Trophoblast cell (in vitro differentiated cells and primary cell): ENCODE results near the gene SERPINC1.

Experiments
- DNase-seq, 2 donors: peaks; one replicate each; pipeline ENCODE4 v3.0.0-alpha.2; 2016
- H2AFZ ChIP-seq: 2 replicates; pipeline ENCODE4 v1.6.1; 2013; ENCODE audit warnings: low read length, moderate library complexity, mild to moderate bottlenecking; ENCODE audit not compliant: insufficient read depth, poor library complexity
- H2AK5ac ChIP-seq: 2 replicates; pipeline ENCODE4 v1.6.1; 2013; ENCODE audit warnings: mild to moderate bottlenecking, low read length
- H2BK120ac ChIP-seq: 2 replicates; pipeline ENCODE4 v1.6.1; 2013; ENCODE audit warnings: low read length, mild to moderate bottlenecking, moderate library complexity; ENCODE audit not compliant: insufficient read depth, poor library complexity
- H2BK12ac ChIP-seq: 2 replicates; pipeline ENCODE4 v1.6.1; 2013; ENCODE audit warnings: mild to moderate bottlenecking, low read length, moderate library complexity
- H2BK5ac ChIP-seq: 2 replicates; pipeline ENCODE4 v1.6.1; 2013; ENCODE audit warnings: low read length, low read depth, moderate library complexity, mild to moderate bottlenecking; ENCODE audit not compliant: poor library complexity
- H3K14ac ChIP-seq: 2 replicates; pipeline ENCODE4 v1.6.1; 2013; ENCODE audit warnings: mild to moderate bottlenecking, low read length
- H3K18ac ChIP-seq: 2 replicates; pipeline ENCODE4 v1.6.1; 2013; ENCODE audit warnings: mild to moderate bottlenecking, low read length
- H3K23ac ChIP-seq: 2 replicates; pipeline ENCODE4 v1.6.1; 2013; ENCODE audit warnings: low read length
- H3K27ac ChIP-seq: 2 replicates; pipeline ENCODE4 v1.5.1; 2013; ENCODE audit warnings: low read depth, mild to moderate bottlenecking, inconsistent platforms, low read length, moderate library complexity
- H3K27me3 ChIP-seq: 2 replicates; pipeline ENCODE4 v1.6.1; 2013; ENCODE audit warnings: inconsistent platforms, mild to moderate bottlenecking, low read length, moderate library complexity; ENCODE audit not compliant: insufficient read depth
- H3K36me3 ChIP-seq, 2 experiments: 1 replicate in 1 of 2; 2 replicates in 1 of 2; pipeline ENCODE4 v1.6.1; 2013; ENCODE audit warnings: low read length in 2 of 2, mild to moderate bottlenecking in 2 of 2, moderate library complexity in 1 of 2; ENCODE audit not compliant: insufficient read depth in 2 of 2, control insufficient read depth in 1 of 2
- H3K4ac ChIP-seq: 2 replicates; pipeline ENCODE4 v1.6.1; 2013; ENCODE audit warnings: low read depth, mild to moderate bottlenecking, low read length, moderate library complexity
- H3K4me1 ChIP-seq, 2 experiments: 1 replicate in 1 of 2; 2 replicates in 1 of 2; pipeline ENCODE4 v1.6.1; 2013; ENCODE audit warnings: low read length in 2 of 2, mild to moderate bottlenecking in 2 of 2, moderate library complexity in 1 of 2; ENCODE audit not compliant: insufficient read depth in 2 of 2, control insufficient read depth in 1 of 2
- H3K4me2 ChIP-seq: 2 replicates; pipeline ENCODE4 v1.6.1; 2013; ENCODE audit warnings: inconsistent platforms, mild to moderate bottlenecking, low read length, moderate library complexity
- H3K4me3 ChIP-seq: 2 replicates; pipeline ENCODE4 v1.5.1; 2013; ENCODE audit warnings: mild to moderate bottlenecking, low read depth, low read length, inconsistent platforms
- H3K79me1 ChIP-seq: one replicate; pipeline ENCODE4 v1.6.1; 2013; ENCODE audit warnings: low read length
- H3K79me2 ChIP-seq: 2 replicates; pipeline ENCODE4 v1.6.1; 2013; ENCODE audit warnings: low read length, mild to moderate bottlenecking; ENCODE audit not compliant: control insufficient read depth, insufficient read depth, poor library complexity
- H3K9ac ChIP-seq: 2 replicates; pipeline ENCODE4 v1.6.1; 2013; ENCODE audit warnings: mild to moderate bottlenecking, low read length
- H3K9me3 ChIP-seq: 2 replicates; pipeline ENCODE4 v1.6.1; 2013; ENCODE audit warnings: low read depth, mild to moderate bottlenecking, control low read depth, inconsistent platforms, low read length; ENCODE audit not compliant: insufficient read depth
- H4K12ac ChIP-seq: 2 replicates; pipeline ENCODE4 v1.6.1; 2013; ENCODE audit warnings: low read depth, mild to moderate bottlenecking, low read length, moderate library complexity
- H4K8ac ChIP-seq: 2 replicates; pipeline ENCODE4 v1.6.1; 2013; ENCODE audit warnings: low read depth, mild to moderate bottlenecking, low read length, moderate library complexity
- H4K91ac ChIP-seq: one replicate; pipeline ENCODE4 v1.6.1; 2013; ENCODE audit warnings: low read depth, mild to moderate bottlenecking, low read length, moderate library complexity
- WGBS: extraction: QIAGEN DNeasy Blood & Tissue Kit; methylation state at CpG from one replicate; pipeline ENCODE4 v1.1.7; 2013; ENCODE audit warnings: missing lambda C conversion rate; ENCODE audit not compliant: insufficient read length, insufficient coverage; ENCODE audit errors: extremely low coverage; 5-methylcytosine and 5-hydroxymethylcytosine counted together

SERPINC1 gene

GRCh38 chr1:173913111-173913510, 4.0 kb downstream of the SERPINC1 start:
- H3K36me3 ChIP-seq = no peaks in the 10 kb centered on the region
- H2AK5ac ChIP-seq = no peak overlapping the region

GRCh38 chr1:173903827-173904531, 13.1 kb downstream of the SERPINC1 start:
- H2BK120ac ChIP-seq = no peak overlapping the region
- H4K12ac ChIP-seq = no peak overlapping the region
- no peak overlapping the region for H3K18ac ChIP-seq
- H3K23ac ChIP-seq = no peak overlapping the region
- no CpG with 5 or more reads among the region's 6 CpGs for WGBS
- no peak overlapping the region for H3K4me2 ChIP-seq
- no peaks in the 10 kb centered on the region for H3K79me2 ChIP-seq
- H4K91ac ChIP-seq = no peak overlapping the region
- H2BK12ac ChIP-seq = no peak overlapping the region
- H4K8ac ChIP-seq = no peak overlapping the region
- H3K79me1 ChIP-seq = no peaks in the 10 kb centered on the region
- no peak overlapping the region for H3K14ac ChIP-seq
- H2BK5ac ChIP-seq = no peak overlapping the region
- no peaks in the 10 kb centered on the region for H3K36me3 ChIP-seq
- H3K4me3 ChIP-seq = no peak overlapping the region
- H3K27me3 ChIP-seq = no peaks in the 10 kb centered on the region
- H3K9ac ChIP-seq = no peak overlapping the region
- H3K4ac ChIP-seq = no peak overlapping the region
- no peaks in the 10 kb centered on the region for H3K9me3 ChIP-seq
- H3K4me1 ChIP-seq = no peaks in the 10 kb centered on the region
- H3K27ac ChIP-seq = no peak overlapping the region
- H2AFZ ChIP-seq = no peak overlapping the region
- peak in 1 of 2 donors; percentile 39 for DNase-seq
- H2AK5ac ChIP-seq = no peak overlapping the region

More at GRCh38 chr1:173913111-173913510, 4.0 kb downstream of the SERPINC1 start:
- no peaks in the 10 kb centered on the region for H3K9me3 ChIP-seq
- H3K79me2 ChIP-seq = no peaks in the 10 kb centered on the region
- no peak overlapping the region for H3K9ac ChIP-seq
- no peak overlapping the region for H3K23ac ChIP-seq
- no peak overlapping the region for H2BK5ac ChIP-seq
- H3K4ac ChIP-seq = no peak overlapping the region
- H2BK12ac ChIP-seq = no peak overlapping the region
- H4K91ac ChIP-seq = no peak overlapping the region
- no peak overlapping the region for H3K27ac ChIP-seq
- no peak overlapping the region for H4K8ac ChIP-seq
- H3K14ac ChIP-seq = no peak overlapping the region
- no peak overlapping the region for H3K4me3 ChIP-seq
- no peak for DNase-seq
- no peaks in the 10 kb centered on the region for H3K79me1 ChIP-seq
- WGBS = no CpG with 5 or more reads among the region's 3 CpGs
- no peaks in the 10 kb centered on the region for H3K27me3 ChIP-seq
- H2BK120ac ChIP-seq = no peak overlapping the region
- H2AFZ ChIP-seq = no peak overlapping the region
- H4K12ac ChIP-seq = no peak overlapping the region
- H3K4me2 ChIP-seq = no peak overlapping the region
- H3K4me1 ChIP-seq = no peaks in the 10 kb centered on the region
- no peak overlapping the region for H3K18ac ChIP-seq

DNA sequence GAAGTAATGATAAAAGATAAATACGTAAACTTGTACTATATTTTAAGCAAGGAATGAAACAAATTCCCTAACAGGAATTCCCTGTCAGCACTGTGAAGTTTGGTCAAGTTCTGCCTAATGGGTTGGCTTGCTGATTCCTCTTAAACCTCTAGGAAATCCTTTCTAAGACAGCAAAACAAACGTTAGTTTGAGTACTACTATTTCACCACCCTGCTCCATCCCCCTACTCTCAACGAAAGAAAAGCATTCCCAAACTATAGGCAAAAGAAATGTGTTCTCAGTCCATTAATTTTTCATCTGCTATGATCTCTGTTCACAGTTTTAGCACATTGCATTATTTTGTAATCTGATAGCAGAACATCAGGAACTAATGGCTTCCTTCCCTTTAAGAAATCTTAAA, 16.1 kb downstream of the SERPINC1 start:
- Histone ChIP-seq H4K8ac (no peak overlapping the region), H3K27ac (no peak overlapping the region), H2BK120ac (no peak overlapping the region), H3K23ac (no peak overlapping the region), H3K4me1 (no peaks in the 10 kb centered on the region), H2BK5ac (no peak overlapping the region), H3K9ac (no peak overlapping the region), H3K79me1 (no peaks in the 10 kb centered on the region), H3K4ac (no peak overlapping the region), H3K4me2 (no peak overlapping the region), H4K91ac (no peak overlapping the region), H3K4me3 (no peak overlapping the region), H3K27me3 (no peaks in the 10 kb centered on the region), H4K12ac (no peak overlapping the region), H2AK5ac (no peak overlapping the region), H3K18ac (no peak overlapping the region), H3K36me3 (no peaks in the 10 kb centered on the region), H2BK12ac (no peak overlapping the region), H2AFZ (no peak overlapping the region), H3K14ac (no peak overlapping the region), H3K9me3 (no peaks in the 10 kb centered on the region), H3K79me2 (no peaks in the 10 kb centered on the region)
- WGBS = no CpG with 5 or more reads among the region's 3 CpGs
- no peak for DNase-seq

GRCh38 chr1:173900427-173900826, 16.7 kb downstream of the SERPINC1 start:
- Histone ChIP-seq H3K4ac (no peak overlapping the region), H3K9ac (no peak overlapping the region), H4K91ac (no peak overlapping the region), H3K4me2 (no peak overlapping the region), H4K12ac (no peak overlapping the region), H3K79me2 (no peaks in the 10 kb centered on the region), H3K14ac (no peak overlapping the region), H3K18ac (no peak overlapping the region), H3K9me3 (no peaks in the 10 kb centered on the region), H3K4me1 (no peaks in the 10 kb centered on the region), H3K27ac (no peak overlapping the region), H2BK12ac (no peak overlapping the region), H2AFZ (no peak overlapping the region), H3K27me3 (no peaks in the 10 kb centered on the region), H3K36me3 (no peaks in the 10 kb centered on the region), H3K79me1 (no peaks in the 10 kb centered on the region), H2BK120ac (no peak overlapping the region), H3K4me3 (no peak overlapping the region), H3K23ac (no peak overlapping the region), H2BK5ac (no peak overlapping the region), H2AK5ac (no peak overlapping the region), H4K8ac (no peak overlapping the region)
- no peak for DNase-seq
- WGBS = no CpG with 5 or more reads among the region's 2 CpGs
